ENCODE measurements around the gene PSMG3.
A peak's percentile ranks its signal among the peaks of the same experiment; 100 is the strongest.

The PSMG3 gene

DNA sequence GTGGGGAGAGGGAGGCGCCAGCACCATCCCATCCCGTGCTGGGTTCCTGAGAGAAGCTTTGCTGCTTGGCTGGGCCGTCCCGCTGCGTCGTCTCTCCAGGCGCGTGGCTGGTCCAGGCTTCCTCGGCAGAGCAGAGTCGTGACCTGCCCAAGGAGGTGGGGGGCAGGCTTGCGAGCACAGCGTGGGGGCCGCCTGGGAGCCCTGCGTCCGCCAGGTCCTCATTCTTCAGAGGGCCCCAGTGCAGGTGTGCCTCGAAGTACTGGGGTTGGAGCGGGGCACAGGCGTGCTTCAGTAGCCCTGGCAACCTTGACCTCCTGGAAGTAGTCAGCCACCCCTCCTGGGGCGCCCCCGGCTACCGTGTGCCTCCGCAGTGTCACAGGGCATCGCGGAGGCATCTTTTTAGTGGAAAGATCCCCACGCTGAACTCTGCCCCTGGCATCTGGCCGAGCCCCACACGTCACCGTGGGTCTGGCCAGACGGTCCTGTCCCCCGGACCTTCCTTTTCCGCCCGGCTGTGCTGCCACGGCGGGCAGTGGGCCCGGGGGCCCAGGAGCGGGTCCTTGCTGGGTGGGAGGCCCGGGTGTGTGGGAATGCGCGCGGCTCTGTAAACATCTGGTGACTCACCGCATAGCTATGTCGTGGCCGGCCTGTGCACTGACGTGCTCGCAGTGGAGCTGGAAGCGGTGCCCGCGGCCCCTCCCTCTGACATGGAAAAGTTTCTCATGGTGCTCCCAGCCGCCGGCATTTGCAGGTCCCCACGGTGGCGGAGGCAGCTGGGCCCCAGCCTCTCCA is 32.9 kb downstream of the PSMG3 start:
- no peaks in the 10 kb centered on the region for H3K9me3 ChIP-seq (ENCODE audit: control insufficient read depth, insufficient read depth, low read depth, low read length)
- H3K36me3 ChIP-seq (ENCODE audit: control insufficient read depth in 2 of 2, insufficient read depth in 1 of 2, low read length in 2 of 2) = peaks cover 0 to 22% of the 10 kb centered on the region in 2 experiments; a peak in 1 of 3 replicates
- peaks cover 30% of the 10 kb centered on the region for H3K4me1 ChIP-seq (ENCODE audit: control insufficient read depth, insufficient read depth, low read length)
- H3K27ac ChIP-seq (ENCODE audit: extremely low read depth, low read depth, low read length) = peak overlapping the region; percentile 25; the same call in 1 of the 2 replicates
- peak overlapping the region; percentile 56 for H3K4me3 ChIP-seq (ENCODE audit: low read depth, low read length)
- POLR2A ChIA-PET = interaction anchor here (0.7 to 6.8 kb wide), 5 partner anchors 19 to 76 kb away, joined by 3 to 40 read pairs (median 10); partner anchors contain the start of genes PSMG3 and TMEM184A
- CTCF ChIA-PET = interaction anchor here (1.1 to 4.7 kb wide), 2 partner anchors 19 to 42 kb away, joined by 3 to 23 read pairs; partner anchors contain the start of gene TMEM184A
- TF ChIP-seq ZNF660 (tag by site-specific recombination; IDR thresholded peaks at IDR 0.05) = peak; percentile 72; the same call in 1 of the 2 replicates
- TF ChIP-seq ZNF366 (tag by site-specific recombination; conservative IDR thresholded peaks at IDR 0.05) = no peak
- TF ChIP-seq TRIM28 (IDR thresholded peaks at IDR 0.05; ENCODE audit: borderline replicate concordance, low read length) = no peak
- TF ChIP-seq, protein P1, sequence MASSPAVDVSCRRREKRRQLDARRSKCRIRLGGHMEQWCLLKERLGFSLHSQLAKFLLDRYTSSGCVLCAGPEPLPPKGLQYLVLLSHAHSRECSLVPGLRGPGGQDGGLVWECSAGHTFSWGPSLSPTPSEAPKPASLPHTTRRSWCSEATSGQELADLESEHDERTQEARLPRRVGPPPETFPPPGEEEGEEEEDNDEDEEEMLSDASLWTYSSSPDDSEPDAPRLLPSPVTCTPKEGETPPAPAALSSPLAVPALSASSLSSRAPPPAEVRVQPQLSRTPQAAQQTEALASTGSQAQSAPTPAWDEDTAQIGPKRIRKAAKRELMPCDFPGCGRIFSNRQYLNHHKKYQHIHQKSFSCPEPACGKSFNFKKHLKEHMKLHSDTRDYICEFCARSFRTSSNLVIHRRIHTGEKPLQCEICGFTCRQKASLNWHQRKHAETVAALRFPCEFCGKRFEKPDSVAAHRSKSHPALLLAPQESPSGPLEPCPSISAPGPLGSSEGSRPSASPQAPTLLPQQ (tag by site-specific recombination; IDR thresholded peaks at IDR 0.05) = peak; percentile 88
- TF ChIP-seq GLI2 (tag by site-specific recombination; IDR thresholded peaks at IDR 0.05; ENCODE audit: borderline replicate concordance, low read depth) = no peak
- TF ChIP-seq ZBTB20 (tag by site-specific recombination; IDR thresholded peaks at IDR 0.05) = peak; percentile 85
- TF ChIP-seq ZNF394 (tag by site-specific recombination; IDR thresholded peaks at IDR 0.05; ENCODE audit: borderline replicate concordance) = peak; percentile 31; the same call in 1 of the 2 replicates
- TF ChIP-seq, protein P2, sequence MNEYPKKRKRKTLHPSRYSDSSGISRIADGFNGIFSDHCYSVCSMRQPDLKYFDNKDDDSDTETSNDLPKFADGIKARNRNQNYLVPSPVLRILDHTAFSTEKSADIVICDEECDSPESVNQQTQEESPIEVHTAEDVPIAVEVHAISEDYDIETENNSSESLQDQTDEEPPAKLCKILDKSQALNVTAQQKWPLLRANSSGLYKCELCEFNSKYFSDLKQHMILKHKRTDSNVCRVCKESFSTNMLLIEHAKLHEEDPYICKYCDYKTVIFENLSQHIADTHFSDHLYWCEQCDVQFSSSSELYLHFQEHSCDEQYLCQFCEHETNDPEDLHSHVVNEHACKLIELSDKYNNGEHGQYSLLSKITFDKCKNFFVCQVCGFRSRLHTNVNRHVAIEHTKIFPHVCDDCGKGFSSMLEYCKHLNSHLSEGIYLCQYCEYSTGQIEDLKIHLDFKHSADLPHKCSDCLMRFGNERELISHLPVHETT (tag by site-specific recombination; IDR thresholded peaks at IDR 0.05) = no peak
- TF ChIP-seq OSR2 (tag by site-specific recombination; IDR thresholded peaks at IDR 0.05) = peak; percentile 90
- no peak for TF ChIP-seq ZFP3 (tag by site-specific recombination; IDR thresholded peaks at IDR 0.05; ENCODE audit: low read depth)
- TF ChIP-seq ZNF211 (tag by site-specific recombination; IDR thresholded peaks at IDR 0.05; ENCODE audit: low read depth) = no peak
- peak; percentile 81 for TF ChIP-seq IKZF3 (tag by site-specific recombination; IDR thresholded peaks at IDR 0.05)
- TF ChIP-seq SP7 (tag by site-specific recombination; IDR thresholded peaks at IDR 0.05) = peak; percentile 74
- TF ChIP-seq, protein P3, sequence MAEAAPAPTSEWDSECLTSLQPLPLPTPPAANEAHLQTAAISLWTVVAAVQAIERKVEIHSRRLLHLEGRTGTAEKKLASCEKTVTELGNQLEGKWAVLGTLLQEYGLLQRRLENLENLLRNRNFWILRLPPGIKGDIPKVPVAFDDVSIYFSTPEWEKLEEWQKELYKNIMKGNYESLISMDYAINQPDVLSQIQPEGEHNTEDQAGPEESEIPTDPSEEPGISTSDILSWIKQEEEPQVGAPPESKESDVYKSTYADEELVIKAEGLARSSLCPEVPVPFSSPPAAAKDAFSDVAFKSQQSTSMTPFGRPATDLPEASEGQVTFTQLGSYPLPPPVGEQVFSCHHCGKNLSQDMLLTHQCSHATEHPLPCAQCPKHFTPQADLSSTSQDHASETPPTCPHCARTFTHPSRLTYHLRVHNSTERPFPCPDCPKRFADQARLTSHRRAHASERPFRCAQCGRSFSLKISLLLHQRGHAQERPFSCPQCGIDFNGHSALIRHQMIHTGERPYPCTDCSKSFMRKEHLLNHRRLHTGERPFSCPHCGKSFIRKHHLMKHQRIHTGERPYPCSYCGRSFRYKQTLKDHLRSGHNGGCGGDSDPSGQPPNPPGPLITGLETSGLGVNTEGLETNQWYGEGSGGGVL (tag by site-specific recombination; IDR thresholded peaks at IDR 0.05) = 0 out of 2 replicates have a peak, but pooled peaks have one; percentile 33
- TF ChIP-seq REPIN1 (tag by site-specific recombination; IDR thresholded peaks at IDR 0.05; ENCODE audit: low read depth) = no peak
- TF ChIP-seq ZNF747 (tag by site-specific recombination; IDR thresholded peaks at IDR 0.05) = no peak
- TF ChIP-seq, protein P4, sequence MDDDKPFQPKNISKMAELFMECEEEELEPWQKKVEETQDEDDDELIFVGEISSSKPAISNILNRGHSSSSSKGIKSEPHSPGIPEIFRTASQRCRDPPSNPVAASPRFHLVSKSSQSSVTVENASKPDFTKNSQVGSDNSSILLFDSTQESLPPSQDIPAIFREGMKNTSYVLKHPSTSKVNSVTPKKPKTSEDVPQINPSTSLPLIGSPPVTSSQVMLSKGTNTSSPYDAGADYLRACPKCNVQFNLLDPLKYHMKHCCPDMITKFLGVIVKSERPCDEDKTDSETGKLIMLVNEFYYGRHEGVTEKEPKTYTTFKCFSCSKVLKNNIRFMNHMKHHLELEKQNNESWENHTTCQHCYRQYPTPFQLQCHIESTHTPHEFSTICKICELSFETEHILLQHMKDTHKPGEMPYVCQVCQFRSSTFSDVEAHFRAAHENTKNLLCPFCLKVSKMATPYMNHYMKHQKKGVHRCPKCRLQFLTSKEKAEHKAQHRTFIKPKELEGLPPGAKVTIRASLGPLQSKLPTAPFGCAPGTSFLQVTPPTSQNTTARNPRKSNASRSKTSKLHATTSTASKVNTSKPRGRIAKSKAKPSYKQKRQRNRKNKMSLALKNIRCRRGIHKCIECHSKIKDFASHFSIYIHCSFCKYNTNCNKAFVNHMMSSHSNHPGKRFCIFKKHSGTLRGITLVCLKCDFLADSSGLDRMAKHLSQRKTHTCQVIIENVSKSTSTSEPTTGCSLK (tag by site-specific recombination; IDR thresholded peaks at IDR 0.05) = no peak
- TF ChIP-seq, protein P5, sequence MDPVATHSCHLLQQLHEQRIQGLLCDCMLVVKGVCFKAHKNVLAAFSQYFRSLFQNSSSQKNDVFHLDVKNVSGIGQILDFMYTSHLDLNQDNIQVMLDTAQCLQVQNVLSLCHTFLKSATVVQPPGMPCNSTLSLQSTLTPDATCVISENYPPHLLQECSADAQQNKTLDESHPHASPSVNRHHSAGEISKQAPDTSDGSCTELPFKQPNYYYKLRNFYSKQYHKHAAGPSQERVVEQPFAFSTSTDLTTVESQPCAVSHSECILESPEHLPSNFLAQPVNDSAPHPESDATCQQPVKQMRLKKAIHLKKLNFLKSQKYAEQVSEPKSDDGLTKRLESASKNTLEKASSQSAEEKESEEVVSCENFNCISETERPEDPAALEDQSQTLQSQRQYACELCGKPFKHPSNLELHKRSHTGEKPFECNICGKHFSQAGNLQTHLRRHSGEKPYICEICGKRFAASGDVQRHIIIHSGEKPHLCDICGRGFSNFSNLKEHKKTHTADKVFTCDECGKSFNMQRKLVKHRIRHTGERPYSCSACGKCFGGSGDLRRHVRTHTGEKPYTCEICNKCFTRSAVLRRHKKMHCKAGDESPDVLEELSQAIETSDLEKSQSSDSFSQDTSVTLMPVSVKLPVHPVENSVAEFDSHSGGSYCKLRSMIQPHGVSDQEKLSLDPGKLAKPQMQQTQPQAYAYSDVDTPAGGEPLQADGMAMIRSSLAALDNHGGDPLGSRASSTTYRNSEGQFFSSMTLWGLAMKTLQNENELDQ (tag by site-specific recombination; IDR thresholded peaks at IDR 0.05; ENCODE audit: low read depth) = no peak
- TF ChIP-seq ZSCAN23 (tag by site-specific recombination; IDR thresholded peaks at IDR 0.05) = 0 out of 2 replicates have a peak, but pooled peaks have one; percentile 39
- TF ChIP-seq, protein P6, sequence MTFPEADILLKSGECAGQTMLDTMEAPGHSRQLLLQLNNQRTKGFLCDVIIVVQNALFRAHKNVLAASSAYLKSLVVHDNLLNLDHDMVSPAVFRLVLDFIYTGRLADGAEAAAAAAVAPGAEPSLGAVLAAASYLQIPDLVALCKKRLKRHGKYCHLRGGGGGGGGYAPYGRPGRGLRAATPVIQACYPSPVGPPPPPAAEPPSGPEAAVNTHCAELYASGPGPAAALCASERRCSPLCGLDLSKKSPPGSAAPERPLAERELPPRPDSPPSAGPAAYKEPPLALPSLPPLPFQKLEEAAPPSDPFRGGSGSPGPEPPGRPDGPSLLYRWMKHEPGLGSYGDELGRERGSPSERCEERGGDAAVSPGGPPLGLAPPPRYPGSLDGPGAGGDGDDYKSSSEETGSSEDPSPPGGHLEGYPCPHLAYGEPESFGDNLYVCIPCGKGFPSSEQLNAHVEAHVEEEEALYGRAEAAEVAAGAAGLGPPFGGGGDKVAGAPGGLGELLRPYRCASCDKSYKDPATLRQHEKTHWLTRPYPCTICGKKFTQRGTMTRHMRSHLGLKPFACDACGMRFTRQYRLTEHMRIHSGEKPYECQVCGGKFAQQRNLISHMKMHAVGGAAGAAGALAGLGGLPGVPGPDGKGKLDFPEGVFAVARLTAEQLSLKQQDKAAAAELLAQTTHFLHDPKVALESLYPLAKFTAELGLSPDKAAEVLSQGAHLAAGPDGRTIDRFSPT (tag by site-specific recombination; IDR thresholded peaks at IDR 0.05) = peak; percentile 77
- TF ChIP-seq, protein P7, sequence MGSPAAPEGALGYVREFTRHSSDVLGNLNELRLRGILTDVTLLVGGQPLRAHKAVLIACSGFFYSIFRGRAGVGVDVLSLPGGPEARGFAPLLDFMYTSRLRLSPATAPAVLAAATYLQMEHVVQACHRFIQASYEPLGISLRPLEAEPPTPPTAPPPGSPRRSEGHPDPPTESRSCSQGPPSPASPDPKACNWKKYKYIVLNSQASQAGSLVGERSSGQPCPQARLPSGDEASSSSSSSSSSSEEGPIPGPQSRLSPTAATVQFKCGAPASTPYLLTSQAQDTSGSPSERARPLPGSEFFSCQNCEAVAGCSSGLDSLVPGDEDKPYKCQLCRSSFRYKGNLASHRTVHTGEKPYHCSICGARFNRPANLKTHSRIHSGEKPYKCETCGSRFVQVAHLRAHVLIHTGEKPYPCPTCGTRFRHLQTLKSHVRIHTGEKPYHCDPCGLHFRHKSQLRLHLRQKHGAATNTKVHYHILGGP (tag by site-specific recombination; IDR thresholded peaks at IDR 0.05) = no peak
- TF ChIP-seq ZNF76 (tag by site-specific recombination; IDR thresholded peaks at IDR 0.05; ENCODE audit: borderline replicate concordance, low read depth) = no peak; the same call in 1 of the 2 replicates
- TF ChIP-seq BCL11A (tag by site-specific recombination; IDR thresholded peaks at IDR 0.05; ENCODE audit: low read depth) = peak; percentile 73; the same call in 1 of the 2 replicates

Data from HEK293 (cell line).